IPS-15b (cell line): ENCODE results near the gene SLC22A13.
"Not testable (repeated sequence)": the region's sequence is repeated elsewhere in the genome, so short reads cannot be mapped to it uniquely, and the experiment has no call there.

Experiments
- H3K27me3 ChIP-seq: one replicate; pipeline ENCODE4 v1.6.1; 2013; ENCODE audit warnings: low read length; ENCODE audit not compliant: control insufficient read depth, insufficient read depth
- H3K36me3 ChIP-seq: one replicate; pipeline ENCODE4 v1.6.1; 2013; ENCODE audit warnings: low read length; ENCODE audit not compliant: control insufficient read depth, insufficient read depth
- H3K4me1 ChIP-seq: one replicate; pipeline ENCODE4 v1.6.1; 2013; ENCODE audit warnings: mild to moderate bottlenecking, low read length; ENCODE audit not compliant: control insufficient read depth, insufficient read depth
- H3K4me3 ChIP-seq: one replicate; pipeline ENCODE4 v1.5.1; 2013; ENCODE audit warnings: low read depth, low read length
- H3K9ac ChIP-seq: one replicate; pipeline ENCODE4 v1.6.1; 2013; ENCODE audit warnings: low read depth, mild to moderate bottlenecking, low read length
- H3K9me3 ChIP-seq: one replicate; pipeline ENCODE4 v1.6.1; 2013; ENCODE audit warnings: mild to moderate bottlenecking, low read length; ENCODE audit not compliant: control insufficient read depth, insufficient read depth

The SLC22A13 gene

GRCh38 chr3:38312356-38312755 is 46.7 kb downstream of the SLC22A13 start:
- no peaks in the 10 kb centered on the region for H3K9me3 ChIP-seq
- H3K4me1 ChIP-seq: peaks cover 3% of the 10 kb centered on the region
- H3K27me3 ChIP-seq: no peaks in the 10 kb centered on the region
- no peaks in the 10 kb centered on the region for H3K36me3 ChIP-seq
- H3K4me3 ChIP-seq: no peak overlapping the region
- H3K9ac ChIP-seq: no peak overlapping the region

GRCh38 chr3:38313263-38313662 is 47.7 kb downstream of the SLC22A13 start:
- Histone ChIP-seq H3K27me3 (no peaks in the 10 kb centered on the region), H3K9ac (no peak overlapping the region), H3K9me3 (no peaks in the 10 kb centered on the region), H3K4me1 (peaks cover 3% of the 10 kb centered on the region), H3K36me3 (no peaks in the 10 kb centered on the region), H3K4me3 (no peak overlapping the region)

- Histone ChIP-seq H3K4me1 (peaks cover 3% of the 10 kb centered on the region), H3K27me3 (no peaks in the 10 kb centered on the region), H3K9me3 (no peaks in the 10 kb centered on the region), H3K9ac (no peak overlapping the region), H3K4me3 (no peak overlapping the region), H3K36me3 (no peaks in the 10 kb centered on the region)
Observed at GRCh38 chr3:38313695-38314094, 48.1 kb downstream of the SLC22A13 start.

GRCh38 chr3:38314112-38314763 is 48.6 kb downstream of the SLC22A13 start:
- Histone ChIP-seq H3K4me3 (no peak overlapping the region), H3K36me3 (no peaks in the 10 kb centered on the region), H3K9me3 (no peaks in the 10 kb centered on the region), H3K4me1 (peaks cover 3% of the 10 kb centered on the region), H3K9ac (no peak overlapping the region), H3K27me3 (no peaks in the 10 kb centered on the region)

- H3K4me3 ChIP-seq: no peak overlapping the region
- H3K4me1 ChIP-seq: peaks cover 3% of the 10 kb centered on the region
- H3K9me3 ChIP-seq: no peaks in the 10 kb centered on the region
- H3K27me3 ChIP-seq: no peaks in the 10 kb centered on the region
- H3K9ac ChIP-seq: no peak overlapping the region
- no peaks in the 10 kb centered on the region for H3K36me3 ChIP-seq
Observed at GRCh38 chr3:38314764-38315487, 49.3 kb downstream of the SLC22A13 start.

GRCh38 chr3:38315488-38316230 is 50.0 kb downstream of the SLC22A13 start:
- peaks cover 3% of the 10 kb centered on the region for H3K4me1 ChIP-seq
- no peaks in the 10 kb centered on the region for H3K36me3 ChIP-seq
- H3K4me3 ChIP-seq: no peak overlapping the region
- H3K9ac ChIP-seq: no peak overlapping the region
- no peaks in the 10 kb centered on the region for H3K27me3 ChIP-seq
- no peaks in the 10 kb centered on the region for H3K9me3 ChIP-seq

- Histone ChIP-seq H3K4me3 (no peak overlapping the region), H3K27me3 (no peaks in the 10 kb centered on the region), H3K9ac (no peak overlapping the region), H3K9me3 (no peaks in the 10 kb centered on the region), H3K4me1 (peaks cover 3% of the 10 kb centered on the region), H3K36me3 (no peaks in the 10 kb centered on the region)
Observed at GRCh38 chr3:38316356-38317191, 51.0 kb downstream of the SLC22A13 start.

GRCh38 chr3:38317192-38317759 is 51.7 kb downstream of the SLC22A13 start:
- peaks cover 3% of the 10 kb centered on the region for H3K4me1 ChIP-seq
- H3K36me3 ChIP-seq: no peaks in the 10 kb centered on the region
- H3K4me3 ChIP-seq: no peak overlapping the region
- no peaks in the 10 kb centered on the region for H3K9me3 ChIP-seq
- H3K27me3 ChIP-seq: no peaks in the 10 kb centered on the region
- no peak overlapping the region for H3K9ac ChIP-seq

GRCh38 chr3:38318766-38319671 is 53.4 kb downstream of the SLC22A13 start:
- H3K4me3 ChIP-seq: no peak overlapping the region

GRCh38 chr3:38320638-38321037 is 55.0 kb downstream of the SLC22A13 start:
- H3K9ac ChIP-seq, H3K36me3 ChIP-seq, H3K4me3 ChIP-seq, H3K9me3 ChIP-seq, H3K27me3 ChIP-seq, H3K4me1 ChIP-seq: not testable (repeated sequence)

More at GRCh38 chr3:38318766-38319671, 53.4 kb downstream of the SLC22A13 start:
- Histone ChIP-seq H3K27me3 (no peaks in the 10 kb centered on the region), H3K9me3 (no peaks in the 10 kb centered on the region), H3K4me1 (peaks cover 3% of the 10 kb centered on the region), H3K9ac (no peak overlapping the region), H3K36me3 (no peaks in the 10 kb centered on the region)
